AG10803 (cell line): ENCODE measurements around the gene RUNX1.

Experiments used
- DNase-seq: peaks from one replicate; pipeline ENCODE4 v3.0.0; 2010; ENCODE audit warnings: low read depth
- H3K4me3 ChIP-seq: 2 replicates; pipeline ENCODE4 v1.5.1; 2011; ENCODE audit warnings: mild to moderate bottlenecking, low read length, control low read depth
- TF ChIP-seq, protein P1 (sequence below): conservative IDR thresholded peaks from 2 replicates; pipeline ENCODE4 v1.5.1; 2011; ENCODE audit warnings: mild to moderate bottlenecking, low read length, control low read depth, inconsistent platforms

RUNX1 gene

GRCh38 chr21:34965200-34966174, 83.6 kb downstream of the RUNX1 start:
- TF ChIP-seq, protein P1, sequence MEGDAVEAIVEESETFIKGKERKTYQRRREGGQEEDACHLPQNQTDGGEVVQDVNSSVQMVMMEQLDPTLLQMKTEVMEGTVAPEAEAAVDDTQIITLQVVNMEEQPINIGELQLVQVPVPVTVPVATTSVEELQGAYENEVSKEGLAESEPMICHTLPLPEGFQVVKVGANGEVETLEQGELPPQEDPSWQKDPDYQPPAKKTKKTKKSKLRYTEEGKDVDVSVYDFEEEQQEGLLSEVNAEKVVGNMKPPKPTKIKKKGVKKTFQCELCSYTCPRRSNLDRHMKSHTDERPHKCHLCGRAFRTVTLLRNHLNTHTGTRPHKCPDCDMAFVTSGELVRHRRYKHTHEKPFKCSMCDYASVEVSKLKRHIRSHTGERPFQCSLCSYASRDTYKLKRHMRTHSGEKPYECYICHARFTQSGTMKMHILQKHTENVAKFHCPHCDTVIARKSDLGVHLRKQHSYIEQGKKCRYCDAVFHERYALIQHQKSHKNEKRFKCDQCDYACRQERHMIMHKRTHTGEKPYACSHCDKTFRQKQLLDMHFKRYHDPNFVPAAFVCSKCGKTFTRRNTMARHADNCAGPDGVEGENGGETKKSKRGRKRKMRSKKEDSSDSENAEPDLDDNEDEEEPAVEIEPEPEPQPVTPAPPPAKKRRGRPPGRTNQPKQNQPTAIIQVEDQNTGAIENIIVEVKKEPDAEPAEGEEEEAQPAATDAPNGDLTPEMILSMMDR: no peak
- H3K4me3 ChIP-seq: peak overlapping the region; percentile 6; the same call in 1 of the 2 replicates
- peak; percentile 69 for DNase-seq

- no peak for DNase-seq
- H3K4me3 ChIP-seq: no peak overlapping the region
- TF ChIP-seq, protein P1: no peak
Observed at GRCh38 chr21:34962586-34963222, 86.4 kb downstream of the RUNX1 start.

GRCh38 chr21:34962136-34962535, 87.0 kb downstream of the RUNX1 start:
- TF ChIP-seq, protein P1: no peak
- no peak for DNase-seq
- no peak overlapping the region for H3K4me3 ChIP-seq

GRCh38 chr21:34960687-34961086, 88.4 kb downstream of the RUNX1 start:
- DNase-seq: no peak
- TF ChIP-seq, protein P1: no peak
- no peak overlapping the region for H3K4me3 ChIP-seq

GRCh38 chr21:34959607-34960006, 89.5 kb downstream of the RUNX1 start:
- TF ChIP-seq, protein P1: no peak
- DNase-seq: no peak

DNA sequence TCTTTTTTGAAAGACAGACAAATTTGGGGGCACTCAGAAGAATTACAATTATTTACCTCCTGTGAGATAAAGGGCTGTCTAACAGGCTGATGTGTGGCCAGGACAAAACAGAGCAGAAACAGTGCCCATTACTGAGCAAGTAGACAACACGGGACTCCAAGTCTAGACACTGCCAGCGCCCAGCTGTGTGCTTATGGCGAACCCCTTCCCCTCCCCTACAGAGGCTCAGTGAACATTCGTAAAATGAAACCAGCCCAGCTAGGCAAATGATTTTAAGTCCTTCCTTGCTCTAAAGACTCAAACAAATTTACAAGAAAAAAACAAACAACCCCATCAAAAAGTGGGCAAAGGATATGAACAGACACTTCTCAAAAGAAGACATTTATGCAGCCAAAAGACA, 91.1 kb downstream of the RUNX1 start:
- DNase-seq: no peak
- H3K4me3 ChIP-seq: no peak overlapping the region
- TF ChIP-seq, protein P1: no peak

More at GRCh38 chr21:34959607-34960006, 89.5 kb downstream of the RUNX1 start:
- H3K4me3 ChIP-seq: no peak overlapping the region
